Progenitor cell of endocrine pancreas (in vitro differentiated cells): ENCODE data around the gene SRRM5. TPM values are rescaled to one million over a fixed set of nuclear protein-coding genes. Genes with fewer than 3 reads are reported as not detected.
"Not testable (repeated sequence)": the region's sequence is repeated elsewhere in the genome, so short reads cannot be mapped to it uniquely, and the experiment has no call there.

Experiments used
- DNase-seq: peaks from one replicate; pipeline ENCODE4 v3.0.0; 2021; ENCODE audit warnings: low spot score; ENCODE audit not compliant: unreplicated experiment
- H3K27ac Mint-ChIP-seq: 2 replicates; pipeline ENCODE4 v1.8.0; 2021; ENCODE audit warnings: mild to moderate bottlenecking, moderate library complexity, mixed read lengths
- H3K27me3 Mint-ChIP-seq: 2 replicates; pipeline ENCODE4 v1.8.0; 2021; ENCODE audit warnings: mixed read lengths
- H3K36me3 Mint-ChIP-seq: 2 replicates; pipeline ENCODE4 v1.8.0; 2022; ENCODE audit warnings: mixed read lengths; ENCODE audit not compliant: insufficient read depth
- H3K4me1 Mint-ChIP-seq: 2 replicates; pipeline ENCODE4 v1.8.0; 2021; ENCODE audit warnings: low read depth, mixed read lengths
- H3K4me3 Mint-ChIP-seq: 2 replicates; pipeline ENCODE4 v1.8.0; 2021; ENCODE audit warnings: low read depth, mild to moderate bottlenecking, moderate library complexity, mixed read lengths
- H3K9me3 Mint-ChIP-seq: 2 replicates; pipeline ENCODE4 v1.8.0; 2021; ENCODE audit warnings: low read depth, mixed read lengths
- total RNA-seq: library from RNA; stranded (reverse); gene quantifications from 2 replicates; pipeline ENCODE4 v1.2.1, GENCODE V29; 2021
- TF ChIP-seq, protein P1 (sequence below): fragments of 200-600 bp; sonication (generic); IDR thresholded peaks from one replicate; pipeline ENCODE4 v1.5.0; 2021; ENCODE audit warnings: antibody characterized with exemption, mild to moderate bottlenecking; ENCODE audit not compliant: unreplicated experiment

Gene SRRM5
- total RNA-seq, 1 donor from 2014 or later: 0.79 TPM

DNA sequence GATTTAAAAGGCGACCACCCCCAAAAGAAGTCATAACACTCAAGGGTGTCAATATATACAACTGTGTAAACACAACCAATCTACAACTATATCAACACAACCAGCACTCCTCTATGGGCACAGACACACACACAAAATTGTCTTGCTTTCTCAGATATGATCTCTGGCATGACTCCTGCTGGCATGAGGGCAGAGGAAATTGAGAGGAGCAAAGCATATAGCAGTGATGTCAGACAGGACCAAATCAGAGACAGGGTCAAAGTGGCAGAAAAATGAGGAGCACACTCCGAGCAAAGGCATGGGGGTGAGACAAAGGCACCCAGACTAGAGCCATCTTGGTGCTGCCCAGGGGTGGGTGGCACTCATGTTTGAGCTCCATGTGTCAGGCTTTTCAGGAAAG lies 25.5 kb upstream of the SRRM5 start:
- Mint-ChIP-seq H3K4me3 (no peak overlapping the region), H3K4me1 (peaks cover 6% of the 10 kb centered on the region), H3K27ac (no peak overlapping the region), H3K36me3 (peaks cover 16% of the 10 kb centered on the region), H3K9me3 (no peaks in the 10 kb centered on the region), H3K27me3 (no peaks in the 10 kb centered on the region)
- TF ChIP-seq, protein P1, sequence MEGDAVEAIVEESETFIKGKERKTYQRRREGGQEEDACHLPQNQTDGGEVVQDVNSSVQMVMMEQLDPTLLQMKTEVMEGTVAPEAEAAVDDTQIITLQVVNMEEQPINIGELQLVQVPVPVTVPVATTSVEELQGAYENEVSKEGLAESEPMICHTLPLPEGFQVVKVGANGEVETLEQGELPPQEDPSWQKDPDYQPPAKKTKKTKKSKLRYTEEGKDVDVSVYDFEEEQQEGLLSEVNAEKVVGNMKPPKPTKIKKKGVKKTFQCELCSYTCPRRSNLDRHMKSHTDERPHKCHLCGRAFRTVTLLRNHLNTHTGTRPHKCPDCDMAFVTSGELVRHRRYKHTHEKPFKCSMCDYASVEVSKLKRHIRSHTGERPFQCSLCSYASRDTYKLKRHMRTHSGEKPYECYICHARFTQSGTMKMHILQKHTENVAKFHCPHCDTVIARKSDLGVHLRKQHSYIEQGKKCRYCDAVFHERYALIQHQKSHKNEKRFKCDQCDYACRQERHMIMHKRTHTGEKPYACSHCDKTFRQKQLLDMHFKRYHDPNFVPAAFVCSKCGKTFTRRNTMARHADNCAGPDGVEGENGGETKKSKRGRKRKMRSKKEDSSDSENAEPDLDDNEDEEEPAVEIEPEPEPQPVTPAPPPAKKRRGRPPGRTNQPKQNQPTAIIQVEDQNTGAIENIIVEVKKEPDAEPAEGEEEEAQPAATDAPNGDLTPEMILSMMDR: no peak
- no peak for DNase-seq

DNA sequence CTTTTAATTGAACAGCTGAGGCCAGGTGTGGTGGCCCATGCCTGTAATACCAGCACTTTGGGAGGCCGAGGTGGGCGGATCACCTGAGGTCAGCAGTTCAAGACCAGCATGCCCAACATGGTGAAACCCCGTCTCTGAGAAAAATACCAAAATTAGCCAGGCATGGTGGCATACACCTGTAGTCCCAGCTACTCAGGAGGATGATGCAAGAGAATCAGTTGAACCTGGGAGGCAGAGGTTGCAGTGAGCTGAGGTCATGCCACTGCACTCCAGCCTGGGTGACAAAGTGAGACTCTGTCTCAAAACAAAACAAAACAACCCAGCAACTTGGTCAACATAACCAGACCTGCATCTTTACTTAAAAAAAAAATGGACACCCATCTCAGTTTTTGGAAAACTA lies 24.9 kb upstream of the SRRM5 start:
- H3K4me3 Mint-ChIP-seq, H3K9me3 Mint-ChIP-seq, H3K27ac Mint-ChIP-seq, H3K27me3 Mint-ChIP-seq, H3K4me1 Mint-ChIP-seq, DNase-seq: not testable (repeated sequence)
- peaks cover 16% of the 10 kb centered on the region for H3K36me3 Mint-ChIP-seq

DNA sequence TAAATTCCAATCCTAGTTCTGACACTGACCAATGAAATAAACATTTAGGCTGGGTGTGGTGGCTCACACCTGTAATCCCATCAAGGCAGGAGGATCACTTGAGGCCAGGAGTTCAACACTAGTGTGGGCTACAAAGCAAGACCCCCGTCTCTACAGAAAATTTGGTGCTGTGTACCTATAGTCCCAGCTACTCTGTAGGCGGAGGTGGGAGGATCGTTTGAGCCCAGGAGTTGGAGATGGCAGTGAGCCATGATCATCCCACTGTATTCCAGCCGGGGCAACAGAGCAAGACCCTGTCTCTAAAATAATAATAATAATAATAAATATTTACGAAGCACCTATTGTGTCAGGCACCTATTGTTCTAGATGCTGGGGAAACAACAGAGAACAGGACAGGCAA lies 22.6 kb upstream of the SRRM5 start:
- no peak for DNase-seq
- Mint-ChIP-seq H3K9me3 (no peaks in the 10 kb centered on the region), H3K27ac (no peak overlapping the region), H3K4me3 (no peak overlapping the region), H3K4me1 (peaks cover 9% of the 10 kb centered on the region), H3K36me3 (peaks cover 25% of the 10 kb centered on the region), H3K27me3 (no peaks in the 10 kb centered on the region)
- TF ChIP-seq, protein P1: no peak

GRCh38 chr19:43589678-43590077 lies 22.2 kb upstream of the SRRM5 start:
- TF ChIP-seq, protein P1: no peak
- H3K36me3 Mint-ChIP-seq: peaks cover 25% of the 10 kb centered on the region
- no peaks in the 10 kb centered on the region for H3K27me3 Mint-ChIP-seq
- H3K9me3 Mint-ChIP-seq: no peaks in the 10 kb centered on the region
- no peak for DNase-seq
- H3K4me1 Mint-ChIP-seq: peaks cover 9% of the 10 kb centered on the region
- H3K4me3 Mint-ChIP-seq: no peak overlapping the region
- peak overlapping the region; percentile 2 for H3K27ac Mint-ChIP-seq

DNA sequence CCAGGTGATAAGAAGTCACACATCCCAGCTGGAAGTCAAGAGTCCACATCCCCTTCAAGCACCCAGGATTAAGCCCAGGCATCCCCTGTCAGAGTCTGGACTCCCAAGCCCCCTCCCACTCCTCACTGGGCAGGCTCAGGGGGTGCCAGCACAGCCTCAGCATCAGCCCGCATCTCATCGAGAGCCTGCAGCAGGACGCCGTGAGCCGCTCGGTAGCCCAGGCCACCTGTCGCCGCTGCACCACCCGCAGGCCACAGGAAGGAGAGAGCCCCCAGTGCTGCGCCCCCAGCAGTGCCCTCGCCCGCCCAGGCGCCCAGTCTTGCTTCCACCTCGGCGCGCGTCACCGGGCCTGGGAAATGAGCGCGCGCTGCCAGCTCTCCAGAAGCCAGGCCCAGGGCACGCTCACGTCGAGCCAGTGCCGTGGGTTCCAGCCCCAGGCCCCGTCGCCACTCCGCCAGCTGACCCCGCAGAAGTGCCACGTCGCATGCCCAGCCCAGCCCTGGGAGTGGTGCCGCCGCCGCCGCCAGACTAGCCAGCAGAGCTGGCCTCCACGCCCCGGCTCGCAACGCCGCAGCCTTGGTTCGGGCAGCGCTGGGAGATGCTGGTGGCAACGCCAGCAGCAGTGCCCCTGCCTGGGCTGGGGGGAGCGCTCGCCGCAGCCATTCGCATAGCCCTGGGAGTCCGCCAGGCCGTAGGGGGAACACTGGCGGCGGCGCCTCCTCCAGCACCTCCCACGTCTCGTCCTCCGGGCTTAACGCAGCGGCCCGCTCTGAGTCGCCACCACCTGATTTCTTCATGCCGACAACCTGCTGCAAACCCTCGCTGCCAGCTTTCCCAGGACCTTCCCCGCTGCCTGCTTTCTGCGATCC lies 19.8 kb upstream of the SRRM5 start:
- no peak for DNase-seq
- Mint-ChIP-seq H3K27ac (no peak overlapping the region), H3K36me3 (peaks cover 17% of the 10 kb centered on the region)

More for the DNA sequence above, 19.8 kb upstream of the SRRM5 start:
- TF ChIP-seq, protein P1: no peak
- Mint-ChIP-seq H3K4me1 (peaks cover 17% of the 10 kb centered on the region), H3K27me3 (no peaks in the 10 kb centered on the region), H3K4me3 (no peak overlapping the region), H3K9me3 (no peaks in the 10 kb centered on the region)
